ENCODE measurements around the gene RGS5.

RGS5 gene

GRCh38 chr1:163131981-163132380, 70.7 kb downstream of the RGS5 start:
- TF ChIP-seq, protein P1, sequence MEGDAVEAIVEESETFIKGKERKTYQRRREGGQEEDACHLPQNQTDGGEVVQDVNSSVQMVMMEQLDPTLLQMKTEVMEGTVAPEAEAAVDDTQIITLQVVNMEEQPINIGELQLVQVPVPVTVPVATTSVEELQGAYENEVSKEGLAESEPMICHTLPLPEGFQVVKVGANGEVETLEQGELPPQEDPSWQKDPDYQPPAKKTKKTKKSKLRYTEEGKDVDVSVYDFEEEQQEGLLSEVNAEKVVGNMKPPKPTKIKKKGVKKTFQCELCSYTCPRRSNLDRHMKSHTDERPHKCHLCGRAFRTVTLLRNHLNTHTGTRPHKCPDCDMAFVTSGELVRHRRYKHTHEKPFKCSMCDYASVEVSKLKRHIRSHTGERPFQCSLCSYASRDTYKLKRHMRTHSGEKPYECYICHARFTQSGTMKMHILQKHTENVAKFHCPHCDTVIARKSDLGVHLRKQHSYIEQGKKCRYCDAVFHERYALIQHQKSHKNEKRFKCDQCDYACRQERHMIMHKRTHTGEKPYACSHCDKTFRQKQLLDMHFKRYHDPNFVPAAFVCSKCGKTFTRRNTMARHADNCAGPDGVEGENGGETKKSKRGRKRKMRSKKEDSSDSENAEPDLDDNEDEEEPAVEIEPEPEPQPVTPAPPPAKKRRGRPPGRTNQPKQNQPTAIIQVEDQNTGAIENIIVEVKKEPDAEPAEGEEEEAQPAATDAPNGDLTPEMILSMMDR (IDR thresholded peaks at IDR 0.05; ENCODE audit: low read length, missing control alignments) = no peak
- H3K4me3 ChIP-seq (replicated peaks; ENCODE audit: low read depth, low read length) = no peak overlapping the region
- DNase-seq (ENCODE audit: low read depth) = no peak

DNA sequence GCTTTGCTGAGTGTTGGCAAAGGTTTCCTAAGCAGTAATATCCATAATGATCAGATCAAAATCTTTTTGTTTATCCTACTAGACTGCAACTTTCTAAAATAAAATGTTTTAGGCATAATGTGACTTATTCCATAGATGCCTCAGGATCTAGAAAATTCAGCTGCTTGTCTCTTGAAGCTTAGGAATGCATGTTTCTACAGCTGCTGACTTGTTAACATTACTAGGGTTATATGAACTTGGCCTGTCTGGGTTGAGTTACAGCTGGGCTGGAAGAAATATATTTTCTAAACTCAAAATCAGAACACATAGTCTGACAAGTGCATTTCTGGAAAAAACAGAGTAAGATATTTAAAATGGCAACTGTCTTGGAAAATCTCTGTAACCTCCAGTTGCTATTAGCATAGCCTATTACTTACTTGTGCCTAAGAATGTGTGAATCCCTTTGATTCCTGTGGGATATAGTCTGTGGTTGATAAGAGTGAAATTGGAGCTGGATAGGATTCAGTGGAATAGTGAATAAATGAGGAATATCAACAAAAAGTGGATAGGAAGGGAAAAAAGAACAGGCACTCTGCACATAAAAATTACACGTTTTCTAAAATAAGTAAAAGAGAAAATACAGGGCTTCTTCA, 72.4 kb downstream of the RGS5 start:
- TF ChIP-seq, protein P1 (IDR thresholded peaks at IDR 0.05; ENCODE audit: low read length, missing control alignments) = no peak
- no peak for DNase-seq (ENCODE audit: low read depth)
- H3K4me3 ChIP-seq (replicated peaks; ENCODE audit: low read depth, low read length) = no peak overlapping the region

- TF ChIP-seq, protein P1 (IDR thresholded peaks at IDR 0.05; ENCODE audit: low read length, missing control alignments) = no peak
- H3K4me3 ChIP-seq (replicated peaks; ENCODE audit: low read depth, low read length) = no peak overlapping the region
- no peak for DNase-seq (ENCODE audit: low read depth)
Observed at GRCh38 chr1:163128282-163128681, 74.4 kb downstream of the RGS5 start.

DNA sequence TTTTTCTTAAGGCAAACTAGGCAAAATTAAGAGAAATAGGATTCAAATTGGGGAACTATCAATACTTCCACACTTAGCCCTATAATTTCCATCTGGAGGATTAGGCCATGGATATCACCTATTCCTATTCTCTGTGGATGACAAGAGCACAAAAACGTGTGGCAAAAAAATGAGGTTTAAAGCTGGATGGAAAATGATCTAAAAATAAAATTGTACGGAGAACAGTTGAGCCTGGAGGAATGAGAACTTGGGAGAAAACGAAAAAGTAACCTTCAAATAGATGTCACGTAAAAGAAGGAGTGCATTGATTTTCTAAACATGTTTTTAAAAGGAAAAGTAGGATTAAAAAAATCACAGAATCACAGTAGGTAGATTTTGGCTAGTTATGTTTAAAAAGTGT, 77.9 kb downstream of the RGS5 start:
- no peak overlapping the region for H3K4me3 ChIP-seq (replicated peaks; ENCODE audit: low read depth, low read length)
- TF ChIP-seq, protein P1 (IDR thresholded peaks at IDR 0.05; ENCODE audit: low read length, missing control alignments) = no peak
- no peak for DNase-seq (ENCODE audit: low read depth)

- TF ChIP-seq, protein P1 (IDR thresholded peaks at IDR 0.05; ENCODE audit: low read length, missing control alignments) = no peak
- no peak overlapping the region for H3K4me3 ChIP-seq (replicated peaks; ENCODE audit: low read depth, low read length)
- no peak for DNase-seq (ENCODE audit: low read depth)
Observed at GRCh38 chr1:163120372-163120771, 82.3 kb downstream of the RGS5 start.

GRCh38 chr1:163119707-163120106, 83.0 kb downstream of the RGS5 start:
- H3K4me3 ChIP-seq (replicated peaks; ENCODE audit: low read depth, low read length) = no peak overlapping the region
- TF ChIP-seq, protein P1 (IDR thresholded peaks at IDR 0.05; ENCODE audit: low read length, missing control alignments) = no peak
- no peak for DNase-seq (ENCODE audit: low read depth)

GRCh38 chr1:163115887-163116286, 86.8 kb downstream of the RGS5 start:
- no peak for DNase-seq (ENCODE audit: low read depth)
- TF ChIP-seq, protein P1 (IDR thresholded peaks at IDR 0.05; ENCODE audit: low read length, missing control alignments) = no peak
- H3K4me3 ChIP-seq (replicated peaks; ENCODE audit: low read depth, low read length) = no peak overlapping the region
